Peyer's patch (tissue), 4 donors: Measurements from ENCODE around the gene NPM1. TPM values are rescaled to one million over a fixed set of nuclear protein-coding genes. Genes with fewer than 3 reads are reported as not detected.
"Not testable (repeated sequence)": the region's sequence is repeated elsewhere in the genome, so short reads cannot be mapped to it uniquely, and the experiment has no call there.

Source experiments
- DNase-seq, 3 donors: peaks; one replicate each; pipeline ENCODE4 v3.0.0-alpha.2; 2017 to 2019
- H3K27ac ChIP-seq, 4 donors: fragments of 200-600 bp; sonication (generic); one replicate each; pipeline ENCODE4 v1.5.1; 2016 to 2019
- H3K27me3 ChIP-seq, 2 donors: fragments of 200-600 bp; sonication (generic); one replicate each; pipeline ENCODE4 v1.5.1; 2019
- H3K36me3 ChIP-seq, 3 donors: fragments of 200-600 bp; sonication (generic); one replicate each; pipeline ENCODE4 v1.5.1; 2016 to 2019
- H3K4me1 ChIP-seq, 4 donors: fragments of 200-600 bp; sonication (generic); one replicate each; pipeline ENCODE4 v1.5.1; 2016 to 2019
- H3K4me3 ChIP-seq, 4 donors: fragments of 200-600 bp; sonication (generic); 1 replicate in 3 of 4; 2 replicates in 1 of 4; pipeline ENCODE4 v1.5.1; 2016 to 2019; ENCODE audit warnings: mild to moderate bottlenecking in 1 of 4
- H3K9me3 ChIP-seq, 4 donors: fragments of 200-600 bp; sonication (generic); one replicate each; pipeline ENCODE4 v1.5.1; 2016 to 2019; ENCODE audit warnings: mild to moderate bottlenecking in 1 of 4
- POLR2A ChIP-seq, 2 donors: fragments of 450-650 bp; IDR thresholded peaks; one replicate each; pipeline ENCODE4 v1.5.1; 2017; ENCODE audit warnings: antibody characterized with exemption in 2 of 2, mild to moderate bottlenecking in 2 of 2, moderate library complexity in 2 of 2
- total RNA-seq, 4 donors: library from RNA; depleted of rRNA; stranded (reverse); fragments of >200 nt; gene quantifications; one replicate each; pipeline ENCODE4 v1.1.0, GENCODE V29; 2016
- TF ChIP-seq, protein P1 (sequence below), 6 experiments: fragments of 450-650 bp in 4 of 6; fragments of 200-600 bp in 2 of 6; sonication (generic) in 1 of 6; IDR thresholded peaks; one replicate each; pipeline ENCODE4 v1.5.1; 2017 to 2019; ENCODE audit warnings: antibody characterized with exemption in 6 of 6, mild to moderate bottlenecking in 3 of 6, moderate library complexity in 1 of 6

Gene NPM1
- total RNA-seq, 4 donors from 2014 or later = 167 to 468 (median 197) TPM

DNA sequence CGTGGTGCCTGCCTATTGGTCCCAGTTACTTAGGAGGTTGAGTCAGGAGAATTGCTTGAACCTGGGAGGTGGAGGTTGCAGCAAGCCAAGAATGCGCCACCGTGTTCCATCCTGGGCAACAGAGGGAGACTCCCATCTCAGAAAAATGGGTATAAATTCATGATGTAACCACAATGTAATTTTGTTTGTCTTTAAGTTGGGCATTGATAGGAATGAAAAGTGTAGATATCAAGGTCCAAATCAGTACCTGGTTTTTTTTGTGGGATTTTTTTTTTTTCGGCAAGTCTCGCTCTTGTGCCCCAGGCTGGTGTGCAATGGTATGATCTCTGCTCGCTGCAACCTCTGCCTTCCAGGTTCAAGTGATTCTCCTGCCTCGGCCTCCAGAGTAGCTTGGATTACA is 7.4 kb downstream of the NPM1 start:
- no peak for TF ChIP-seq POLR2A (IDR thresholded peaks at IDR 0.05)
- TF ChIP-seq, protein P1, sequence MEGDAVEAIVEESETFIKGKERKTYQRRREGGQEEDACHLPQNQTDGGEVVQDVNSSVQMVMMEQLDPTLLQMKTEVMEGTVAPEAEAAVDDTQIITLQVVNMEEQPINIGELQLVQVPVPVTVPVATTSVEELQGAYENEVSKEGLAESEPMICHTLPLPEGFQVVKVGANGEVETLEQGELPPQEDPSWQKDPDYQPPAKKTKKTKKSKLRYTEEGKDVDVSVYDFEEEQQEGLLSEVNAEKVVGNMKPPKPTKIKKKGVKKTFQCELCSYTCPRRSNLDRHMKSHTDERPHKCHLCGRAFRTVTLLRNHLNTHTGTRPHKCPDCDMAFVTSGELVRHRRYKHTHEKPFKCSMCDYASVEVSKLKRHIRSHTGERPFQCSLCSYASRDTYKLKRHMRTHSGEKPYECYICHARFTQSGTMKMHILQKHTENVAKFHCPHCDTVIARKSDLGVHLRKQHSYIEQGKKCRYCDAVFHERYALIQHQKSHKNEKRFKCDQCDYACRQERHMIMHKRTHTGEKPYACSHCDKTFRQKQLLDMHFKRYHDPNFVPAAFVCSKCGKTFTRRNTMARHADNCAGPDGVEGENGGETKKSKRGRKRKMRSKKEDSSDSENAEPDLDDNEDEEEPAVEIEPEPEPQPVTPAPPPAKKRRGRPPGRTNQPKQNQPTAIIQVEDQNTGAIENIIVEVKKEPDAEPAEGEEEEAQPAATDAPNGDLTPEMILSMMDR (IDR thresholded peaks at IDR 0.05) = no peak
- Histone ChIP-seq H3K27ac (no peak overlapping the region), H3K9me3 (no peaks in the 10 kb centered on the region), H3K27me3 (no peaks in the 10 kb centered on the region), H3K36me3 (peaks cover 0 to 83% (median 0%) of the 10 kb centered on the region in 3 donors), H3K4me3 (no peak overlapping the region), H3K4me1 (peaks cover 0 to 19% (median 6%) of the 10 kb centered on the region in 4 donors)
- DNase-seq = no peak

DNA sequence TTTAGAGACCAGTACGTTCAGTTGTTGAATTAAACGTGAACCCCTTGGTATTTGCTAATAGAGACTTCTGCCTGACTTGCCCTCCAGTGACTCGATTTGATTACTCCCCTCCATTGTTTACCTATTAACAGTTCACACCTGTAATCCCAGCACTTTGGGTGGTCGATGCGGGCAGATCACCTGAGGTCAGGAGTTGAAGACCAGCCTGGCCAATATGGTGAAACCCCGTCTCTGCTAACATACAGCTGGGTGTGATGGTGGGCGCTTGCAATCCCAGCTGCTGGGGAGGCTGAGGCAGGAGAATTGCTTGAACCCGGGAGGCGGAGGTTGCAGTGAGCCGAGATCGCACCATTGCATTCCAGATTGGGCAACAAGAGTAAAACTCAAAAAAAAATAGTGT is 8.9 kb downstream of the NPM1 start:
- not testable (repeated sequence) for H3K4me1 ChIP-seq, H3K27me3 ChIP-seq, DNase-seq, H3K27ac ChIP-seq, H3K4me3 ChIP-seq, H3K9me3 ChIP-seq
- H3K36me3 ChIP-seq = peaks cover 0 to 94% (median 0%) of the 10 kb centered on the region in 3 donors

DNA sequence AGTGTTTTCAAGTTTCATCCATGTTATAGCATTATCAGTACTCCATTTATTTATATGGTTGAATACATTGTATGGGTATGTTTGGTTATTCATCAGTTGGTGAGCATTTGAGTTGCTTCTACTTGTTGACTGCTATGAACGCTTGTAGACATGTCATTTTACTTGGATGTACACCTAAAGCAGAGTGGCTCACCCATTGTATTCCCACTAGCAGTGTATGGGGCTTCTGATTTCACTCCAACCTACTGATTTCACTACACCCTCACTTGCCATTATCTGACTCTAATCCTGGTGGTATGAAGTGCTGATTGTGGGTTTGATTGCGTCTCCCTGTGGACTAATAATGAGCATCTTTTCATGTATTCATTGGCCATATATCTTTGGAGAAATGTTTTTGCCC is 9.5 kb downstream of the NPM1 start:
- peaks cover 0 to 5% (median 0%) of the 10 kb centered on the region in 4 donors for H3K4me1 ChIP-seq
- DNase-seq = no peak
- H3K27ac ChIP-seq = no peak overlapping the region
- H3K27me3 ChIP-seq = no peaks in the 10 kb centered on the region
- no peaks in the 10 kb centered on the region for H3K9me3 ChIP-seq
- H3K4me3 ChIP-seq = no peak overlapping the region
- peaks cover 0 to 92% (median 0%) of the 10 kb centered on the region in 3 donors for H3K36me3 ChIP-seq
- TF ChIP-seq POLR2A (IDR thresholded peaks at IDR 0.05) = no peak
- TF ChIP-seq, protein P1 (IDR thresholded peaks at IDR 0.05) = no peak

GRCh38 chr5:171397599-171397998 is 9.9 kb downstream of the NPM1 start:
- Histone ChIP-seq H3K27me3 (no peaks in the 10 kb centered on the region), H3K9me3 (no peaks in the 10 kb centered on the region), H3K4me3 (no peak overlapping the region), H3K36me3 (peaks cover 0 to 89% (median 0%) of the 10 kb centered on the region in 3 donors), H3K27ac (no peak overlapping the region), H3K4me1 (peaks cover 0 to 5% (median 0%) of the 10 kb centered on the region in 4 donors)
- TF ChIP-seq, protein P1 (IDR thresholded peaks at IDR 0.05) = no peak
- TF ChIP-seq POLR2A (IDR thresholded peaks at IDR 0.05) = no peak
- no peak for DNase-seq

DNA sequence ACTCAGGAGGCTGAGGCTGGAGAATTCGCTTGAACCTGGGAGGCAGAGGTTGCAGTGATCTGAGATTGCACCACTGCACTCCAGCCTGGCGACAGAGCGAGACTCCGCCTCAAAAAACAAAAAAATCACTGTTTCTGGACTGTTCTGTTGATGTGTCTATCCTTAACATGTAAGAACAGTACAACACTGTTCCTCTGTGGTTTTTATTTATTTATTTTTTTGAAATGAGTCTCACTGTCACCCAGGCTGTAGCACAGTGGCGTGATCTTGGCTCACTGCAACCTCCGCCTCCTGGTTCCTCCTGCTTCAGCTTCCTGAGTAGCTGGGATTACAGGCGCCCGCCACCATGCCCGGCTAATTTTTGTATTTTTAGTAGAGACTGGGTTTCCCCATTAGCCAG is 11.0 kb downstream of the NPM1 start:
- H3K27ac ChIP-seq, H3K9me3 ChIP-seq, H3K4me1 ChIP-seq, DNase-seq, H3K4me3 ChIP-seq, H3K27me3 ChIP-seq: not testable (repeated sequence)
- H3K36me3 ChIP-seq = peaks cover 0 to 78% (median 0%) of the 10 kb centered on the region in 3 donors

DNA sequence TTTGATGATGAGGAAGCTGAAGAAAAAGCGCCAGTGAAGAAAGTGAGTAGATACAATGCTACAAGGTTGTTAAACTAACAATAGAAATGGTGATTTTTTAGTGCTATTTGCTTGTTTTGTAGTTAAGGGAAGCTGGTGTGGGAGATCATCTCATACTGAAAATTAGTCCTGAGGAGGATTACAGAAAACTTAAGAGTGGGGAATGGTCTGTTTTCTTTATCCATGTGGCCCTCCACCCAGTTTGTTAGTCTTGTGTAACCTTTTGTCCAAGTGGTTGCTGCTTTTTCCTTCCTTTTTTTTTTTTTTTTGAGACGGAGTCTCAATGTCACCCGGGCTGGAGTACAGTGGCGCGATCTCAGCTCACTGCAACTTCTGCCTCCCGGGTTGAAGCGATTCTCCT is 12.5 kb downstream of the NPM1 start:
- H3K4me1 ChIP-seq = peaks cover 0 to 5% (median 0%) of the 10 kb centered on the region in 4 donors
- DNase-seq = no peak
- H3K27ac ChIP-seq = no peak overlapping the region
- H3K9me3 ChIP-seq = no peaks in the 10 kb centered on the region
- peaks cover 0 to 68% (median 0%) of the 10 kb centered on the region in 3 donors for H3K36me3 ChIP-seq
- no peaks in the 10 kb centered on the region for H3K27me3 ChIP-seq
- TF ChIP-seq, protein P1 (IDR thresholded peaks at IDR 0.05) = no peak
- no peak for TF ChIP-seq POLR2A (IDR thresholded peaks at IDR 0.05)
- H3K4me3 ChIP-seq = no peak overlapping the region
